Measurements from ENCODE around the gene RTN4RL2.
A peak's percentile ranks its signal among the peaks of the same experiment; 100 is the strongest.

The RTN4RL2 gene

GRCh38 chr11:57461841-57462489 lies 1.6 kb downstream of the RTN4RL2 start:
- no peaks in the 10 kb centered on the region for H3K9me3 Mint-ChIP-seq
- no peaks in the 10 kb centered on the region for H3K36me3 Mint-ChIP-seq
- no peak for DNase-seq
- peaks cover 77% of the 10 kb centered on the region for H3K27me3 Mint-ChIP-seq
- H3K4me1 Mint-ChIP-seq, result peaks cover 38% of the 10 kb centered on the region
- peak overlapping the region; percentile 14 for H3K4me3 Mint-ChIP-seq
- CTCF ChIA-PET, result interaction anchor here (1.0 to 6.2 kb wide), 2 partner anchors 65 to 114 kb away, joined by 3 to 108 read pairs; no protein-coding TSS in a partner anchor
- H3K27ac Mint-ChIP-seq, result no peak overlapping the region

GRCh38 chr11:57462597-57462996 lies 2.3 kb downstream of the RTN4RL2 start:
- no peak overlapping the region for H3K27ac Mint-ChIP-seq
- H3K36me3 Mint-ChIP-seq, result no peaks in the 10 kb centered on the region
- CTCF ChIA-PET, result interaction anchor here (1.6 to 2.3 kb wide), 4 partner anchors 10 to 117 kb away, joined by 5 to 7 read pairs (median 6); no protein-coding TSS in a partner anchor
- H3K4me1 Mint-ChIP-seq, result peaks cover 35% of the 10 kb centered on the region
- no peak overlapping the region for H3K4me3 Mint-ChIP-seq
- DNase-seq, result no peak
- H3K27me3 Mint-ChIP-seq, result peaks cover 73% of the 10 kb centered on the region
- H3K9me3 Mint-ChIP-seq, result no peaks in the 10 kb centered on the region

- Mint-ChIP-seq H3K27me3 (peaks cover 73% of the 10 kb centered on the region), H3K4me1 (peaks cover 24% of the 10 kb centered on the region), H3K4me3 (no peak overlapping the region), H3K9me3 (no peaks in the 10 kb centered on the region), H3K36me3 (no peaks in the 10 kb centered on the region), H3K27ac (no peak overlapping the region)
- CTCF ChIA-PET, result interaction anchor here (1.6 to 2.3 kb wide), 4 partner anchors 8 to 118 kb away, joined by 5 to 7 read pairs (median 6); no protein-coding TSS in a partner anchor
- no peak for DNase-seq
Observed at GRCh38 chr11:57463671-57464538, 3.6 kb downstream of the RTN4RL2 start.

- CTCF ChIA-PET, result interaction anchor here (1.5 to 2.3 kb wide), 2 partner anchors 10 to 62 kb away, joined by 3 to 6 read pairs; no protein-coding TSS in a partner anchor
- Mint-ChIP-seq H3K9me3 (no peaks in the 10 kb centered on the region), H3K4me1 (peaks cover 19% of the 10 kb centered on the region), H3K27me3 (peaks cover 66% of the 10 kb centered on the region), H3K27ac (no peak overlapping the region), H3K4me3 (no peak overlapping the region), H3K36me3 (no peaks in the 10 kb centered on the region)
- no peak for DNase-seq
Observed at GRCh38 chr11:57464539-57465181, 4.3 kb downstream of the RTN4RL2 start.

- CTCF ChIA-PET, result no interaction called here
- H3K4me1 Mint-ChIP-seq, result peaks cover 7% of the 10 kb centered on the region
Observed at GRCh38 chr11:57466680-57467079, 6.4 kb downstream of the RTN4RL2 start.

GRCh38 chr11:57467508-57468157 lies 7.3 kb downstream of the RTN4RL2 start:
- Mint-ChIP-seq H3K27me3 (peaks cover 42% of the 10 kb centered on the region), H3K36me3 (no peaks in the 10 kb centered on the region), H3K9me3 (no peaks in the 10 kb centered on the region), H3K4me3 (no peak overlapping the region), H3K27ac (no peak overlapping the region), H3K4me1 (peaks cover 4% of the 10 kb centered on the region)
- CTCF ChIA-PET, result interaction anchor here (1.6 kb wide), 1 partner anchor 10 kb away, joined by 6 read pairs; no protein-coding TSS in a partner anchor
- DNase-seq, result no peak

More at GRCh38 chr11:57466680-57467079, 6.4 kb downstream of the RTN4RL2 start:
- Mint-ChIP-seq H3K27ac (no peak overlapping the region), H3K36me3 (no peaks in the 10 kb centered on the region), H3K4me3 (no peak overlapping the region), H3K9me3 (no peaks in the 10 kb centered on the region), H3K27me3 (peaks cover 52% of the 10 kb centered on the region)
- DNase-seq, result peak; percentile 17

- peaks cover 4% of the 10 kb centered on the region for H3K4me1 Mint-ChIP-seq
- H3K27ac Mint-ChIP-seq, result no peak overlapping the region
- CTCF ChIA-PET, result interaction anchor here (1.6 kb wide), 1 partner anchor 10 kb away, joined by 6 read pairs; no protein-coding TSS in a partner anchor
- H3K4me3 Mint-ChIP-seq, result no peak overlapping the region
- H3K9me3 Mint-ChIP-seq, result no peaks in the 10 kb centered on the region
- H3K36me3 Mint-ChIP-seq, result no peaks in the 10 kb centered on the region
- peak; percentile 9 for DNase-seq
- peaks cover 39% of the 10 kb centered on the region for H3K27me3 Mint-ChIP-seq
Observed at GRCh38 chr11:57468276-57468675, 7.9 kb downstream of the RTN4RL2 start.

GRCh38 chr11:57469268-57469667 lies 8.9 kb downstream of the RTN4RL2 start:
- Mint-ChIP-seq H3K9me3 (no peaks in the 10 kb centered on the region), H3K4me3 (no peak overlapping the region), H3K27ac (no peak overlapping the region), H3K4me1 (peaks cover 14% of the 10 kb centered on the region), H3K27me3 (peaks cover 40% of the 10 kb centered on the region), H3K36me3 (no peaks in the 10 kb centered on the region)
- CTCF ChIA-PET, result interaction anchor here (1.0 to 1.6 kb wide), 3 partner anchors 11 to 26 kb away, joined by 3 to 6 read pairs (median 3); no protein-coding TSS in a partner anchor
- DNase-seq, result no peak

- no peak overlapping the region for H3K4me3 Mint-ChIP-seq
- peaks cover 32% of the 10 kb centered on the region for H3K4me1 Mint-ChIP-seq
- CTCF ChIA-PET, result interaction anchor here (1.1 to 5.1 kb wide), 7 partner anchors 8 to 125 kb away, joined by 3 to 42 read pairs (median 11); no protein-coding TSS in a partner anchor
- H3K27ac Mint-ChIP-seq, result no peak overlapping the region
- H3K36me3 Mint-ChIP-seq, result no peaks in the 10 kb centered on the region
- H3K27me3 Mint-ChIP-seq, result peaks cover 53% of the 10 kb centered on the region
- DNase-seq, result peak; percentile 9
- H3K9me3 Mint-ChIP-seq, result no peaks in the 10 kb centered on the region
Observed at GRCh38 chr11:57471496-57471895, 11.2 kb downstream of the RTN4RL2 start.

- peaks cover 62% of the 10 kb centered on the region for H3K27me3 Mint-ChIP-seq
- H3K27ac Mint-ChIP-seq, result peak overlapping the region; percentile 46
- CTCF ChIA-PET, result interaction anchor here (0.6 to 5.1 kb wide), 11 partner anchors 10 to 173 kb away, joined by 3 to 42 read pairs (median 7); no protein-coding TSS in a partner anchor
- H3K9me3 Mint-ChIP-seq, result no peaks in the 10 kb centered on the region
- H3K36me3 Mint-ChIP-seq, result no peaks in the 10 kb centered on the region
- DNase-seq, result no peak
- H3K4me1 Mint-ChIP-seq, result peaks cover 39% of the 10 kb centered on the region
- H3K4me3 Mint-ChIP-seq, result no peak overlapping the region
Observed at GRCh38 chr11:57473285-57473841, 13.0 kb downstream of the RTN4RL2 start.

- H3K4me3 Mint-ChIP-seq, result peak overlapping the region; percentile 21
- peaks cover 65% of the 10 kb centered on the region for H3K27me3 Mint-ChIP-seq
- no peaks in the 10 kb centered on the region for H3K9me3 Mint-ChIP-seq
- DNase-seq, result peak; percentile 77
- CTCF ChIA-PET, result interaction anchor here (0.9 to 5.1 kb wide), 9 partner anchors 9 to 172 kb away, joined by 3 to 42 read pairs (median 6); no protein-coding TSS in a partner anchor
- H3K4me1 Mint-ChIP-seq, result peaks cover 39% of the 10 kb centered on the region
- H3K36me3 Mint-ChIP-seq, result no peaks in the 10 kb centered on the region
- H3K27ac Mint-ChIP-seq, result peak overlapping the region; percentile 46
Observed at GRCh38 chr11:57474017-57474802, 13.9 kb downstream of the RTN4RL2 start.

GRCh38 chr11:57474803-57475115 lies 14.4 kb downstream of the RTN4RL2 start:
- peak; percentile 40 for DNase-seq
- Mint-ChIP-seq H3K9me3 (no peaks in the 10 kb centered on the region), H3K4me1 (peaks cover 39% of the 10 kb centered on the region), H3K36me3 (no peaks in the 10 kb centered on the region), H3K4me3 (no peak overlapping the region), H3K27ac (no peak overlapping the region), H3K27me3 (peaks cover 70% of the 10 kb centered on the region)
- CTCF ChIA-PET, result interaction anchor here (0.9 to 5.1 kb wide), 7 partner anchors 9 to 170 kb away, joined by 3 to 42 read pairs (median 11); no protein-coding TSS in a partner anchor
